ENCODE data around the gene PDXK. TPM values are rescaled to one million over a fixed set of nuclear protein-coding genes. Genes with fewer than 3 reads are reported as not detected.

PDXK gene
- total and polyA plus RNA-seq, 2 of the 8 experiments (the other 6 are each of a cell fraction or from before 2014, with no cell fraction given), result 78.0 to 112 TPM

GRCh38 chr21:43699933-43700599 is 18.9 kb upstream of the PDXK start (continued):
- TF ChIP-seq SAP30 (IDR thresholded peaks at IDR 0.05; ENCODE audit: insufficient read depth, insufficient replicate concordance, low read length), result no peak
- no peak for TF ChIP-seq HDAC2 (IDR thresholded peaks at IDR 0.05; ENCODE audit: borderline replicate concordance in 1 of 2, low read depth in 2 of 2, low read length in 2 of 2)
- no peak for TF ChIP-seq RXRA (IDR thresholded peaks at IDR 0.05; ENCODE audit: insufficient read depth, low read depth, low read length)
- no peak for TF ChIP-seq CBX8 (IDR thresholded peaks at IDR 0.05; ENCODE audit: borderline replicate concordance, low read depth, low read length)
- TF ChIP-seq BCL11A (IDR thresholded peaks at IDR 0.05; ENCODE audit: low read depth in 2 of 2, low read length in 2 of 2), result no peak

All from H1 (cell line).